Measurements from ENCODE around the gene DNAAF2. TPM values are rescaled to one million over a fixed set of nuclear protein-coding genes. Genes with fewer than 3 reads are reported as not detected.

Gene DNAAF2
- total RNA-seq, 1 experiment from 2014 or later, result 13.7 TPM

DNA sequence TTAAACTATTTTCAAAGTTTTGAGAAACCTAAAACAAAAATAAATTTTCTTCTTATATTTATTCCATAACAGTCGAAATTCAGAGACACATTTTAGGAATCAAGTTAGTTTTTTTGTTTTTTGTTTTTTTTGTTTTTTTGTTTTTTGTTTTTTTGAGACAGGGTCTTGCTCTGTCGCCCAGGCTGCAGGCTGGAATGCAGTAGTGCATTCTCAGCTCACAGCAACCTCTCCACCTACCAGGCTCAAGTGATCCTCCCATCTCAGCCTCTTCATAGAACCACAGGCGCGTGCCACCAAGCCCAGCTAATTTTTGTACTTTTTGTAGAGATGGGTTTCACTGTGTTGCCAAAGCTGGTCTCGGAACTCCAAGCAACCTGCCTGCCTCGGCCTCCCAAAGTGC, 18.5 kb upstream of the DNAAF2 start:
- BruUV-seq (replicated peaks), result no TSS peak
- TF ChIP-seq JUND (IDR thresholded peaks at IDR 0.05) (no peak), ZNF274 (IDR thresholded peaks at IDR 0.05; ENCODE audit: low read depth, low read length) (no peak), ELF1 (IDR thresholded peaks at IDR 0.05; ENCODE audit: borderline replicate concordance, low read depth) (no peak), EZH2 (IDR thresholded peaks at IDR 0.05) (no peak), ZFX (IDR thresholded peaks at IDR 0.05) (no peak), RAD21 (IDR thresholded peaks at IDR 0.05; ENCODE audit: low read depth) (no peak), SRF (IDR thresholded peaks at IDR 0.05; ENCODE audit: low read depth) (no peak)
- Histone ChIP-seq H3K9me2 (ENCODE audit: insufficient read depth) (no peaks in the 10 kb centered on the region), H3K27me3 (ENCODE audit: insufficient read depth, low read length) (no peaks in the 10 kb centered on the region), H3K9ac (ENCODE audit: low read length) (no peak overlapping the region), H4K20me1 (ENCODE audit: insufficient read depth) (no peaks in the 10 kb centered on the region), H2AFZ (ENCODE audit: low read depth, low read length, poor library complexity, severe bottlenecking) (no peak overlapping the region), H3K9me3 (ENCODE audit: control insufficient read depth in 1 of 2, insufficient read depth in 1 of 2, low read depth in 1 of 2, low read length in 2 of 2) (no peaks in the 10 kb centered on the region), H3K4me3 (replicated peaks in 1 of 2; ENCODE audit: low read depth in 1 of 2, low read length in 2 of 2) (no peak overlapping the region), H3K4me1 (ENCODE audit: control insufficient read depth in 1 of 2, insufficient read depth in 2 of 2, low read length in 2 of 2) (peaks cover 5 to 16% of the 10 kb centered on the region in 2 experiments; a peak in 3 of 4 replicates), H3K36me3 (ENCODE audit: control insufficient read depth in 1 of 2, insufficient read depth in 2 of 2, low read length in 2 of 2) (peaks cover 14 to 16% of the 10 kb centered on the region in 2 experiments; a peak in 3 of 4 replicates), H3K27ac (ENCODE audit: low read depth, low read length) (no peak overlapping the region), H3K79me2 (ENCODE audit: insufficient read depth, low read length) (peaks cover 2% of the 10 kb centered on the region; the same call in 1 of the 2 replicates), H3K4me2 (ENCODE audit: low read length) (no peak overlapping the region)
- POLR2A ChIA-PET, result no interaction called here
- ATAC-seq (no peak), DNase-seq (ENCODE audit: low read depth, low spot score) (no peak)
- intact Hi-C loops (cut with micrococcal nuclease), result no loop called here
- CTCF ChIA-PET, result no interaction called here
- RAD21 ChIA-PET (ENCODE audit: low non-redundant PET in 1 of 2, low total read pairs in 2 of 2, uncharacterized antibody in 2 of 2, unreplicated experiment in 2 of 2), result no interaction called here

DNA sequence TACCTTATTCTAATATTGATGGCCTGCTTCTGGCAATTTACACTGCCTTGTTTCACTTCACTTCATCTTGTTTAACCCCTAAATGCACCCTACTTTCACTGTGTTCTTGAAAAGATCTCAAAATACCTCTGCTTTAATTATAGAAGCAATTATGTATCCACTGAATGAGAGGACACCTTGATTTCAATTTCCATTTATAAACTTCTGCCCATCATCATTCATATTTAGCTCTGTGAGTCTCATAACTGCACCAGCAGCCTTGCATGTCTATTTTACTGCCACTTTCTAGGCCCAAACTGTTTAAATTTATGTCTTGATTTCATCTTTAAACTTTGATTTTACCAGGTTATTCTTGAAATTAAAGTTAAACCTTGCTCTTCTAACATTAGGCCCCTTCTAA, 7.1 kb upstream of the DNAAF2 start:
- no peak overlapping the region for H3K4me3 ChIP-seq (replicated peaks in 1 of 2; ENCODE audit: low read depth in 1 of 2, low read length in 2 of 2)
- ChIA-PET RAD21 (ENCODE audit: low non-redundant PET in 1 of 2, low total read pairs in 2 of 2, uncharacterized antibody in 2 of 2, unreplicated experiment in 2 of 2) (no interaction called here), POLR2A (no interaction called here), CTCF (no interaction called here)
- TF ChIP-seq JUND (IDR thresholded peaks at IDR 0.05) (no peak), POLR2A (IDR thresholded peaks at IDR 0.05; ENCODE audit: borderline replicate concordance, extremely low read depth, insufficient read depth, insufficient read length) (no peak), POLR2AphosphoS5 (IDR thresholded peaks at IDR 0.05; ENCODE audit: low read depth, low read length) (no peak)
- TF ChIP-seq, protein P1, sequence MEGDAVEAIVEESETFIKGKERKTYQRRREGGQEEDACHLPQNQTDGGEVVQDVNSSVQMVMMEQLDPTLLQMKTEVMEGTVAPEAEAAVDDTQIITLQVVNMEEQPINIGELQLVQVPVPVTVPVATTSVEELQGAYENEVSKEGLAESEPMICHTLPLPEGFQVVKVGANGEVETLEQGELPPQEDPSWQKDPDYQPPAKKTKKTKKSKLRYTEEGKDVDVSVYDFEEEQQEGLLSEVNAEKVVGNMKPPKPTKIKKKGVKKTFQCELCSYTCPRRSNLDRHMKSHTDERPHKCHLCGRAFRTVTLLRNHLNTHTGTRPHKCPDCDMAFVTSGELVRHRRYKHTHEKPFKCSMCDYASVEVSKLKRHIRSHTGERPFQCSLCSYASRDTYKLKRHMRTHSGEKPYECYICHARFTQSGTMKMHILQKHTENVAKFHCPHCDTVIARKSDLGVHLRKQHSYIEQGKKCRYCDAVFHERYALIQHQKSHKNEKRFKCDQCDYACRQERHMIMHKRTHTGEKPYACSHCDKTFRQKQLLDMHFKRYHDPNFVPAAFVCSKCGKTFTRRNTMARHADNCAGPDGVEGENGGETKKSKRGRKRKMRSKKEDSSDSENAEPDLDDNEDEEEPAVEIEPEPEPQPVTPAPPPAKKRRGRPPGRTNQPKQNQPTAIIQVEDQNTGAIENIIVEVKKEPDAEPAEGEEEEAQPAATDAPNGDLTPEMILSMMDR (IDR thresholded peaks at IDR 0.05 in 2 of 3, conservative IDR thresholded peaks at IDR 0.05 in 1 of 3; ENCODE audit: borderline replicate concordance in 1 of 3, insufficient read depth in 1 of 3, low read depth in 2 of 3, low read length in 2 of 3), result no peak
- H3K4me2 ChIP-seq (ENCODE audit: low read length), result no peak overlapping the region
- H3K9me2 ChIP-seq (ENCODE audit: insufficient read depth), result no peaks in the 10 kb centered on the region
- H3K79me2 ChIP-seq (ENCODE audit: insufficient read depth, low read length), result peaks cover 34% of the 10 kb centered on the region
- no peaks in the 10 kb centered on the region for H3K27me3 ChIP-seq (ENCODE audit: insufficient read depth, low read length)
- H4K20me1 ChIP-seq (ENCODE audit: insufficient read depth), result no peaks in the 10 kb centered on the region; the same call in 1 of the 2 replicates
- intact Hi-C loops (cut with micrococcal nuclease), result no loop called here
- H2AFZ ChIP-seq (ENCODE audit: low read depth, low read length, poor library complexity, severe bottlenecking), result no peak overlapping the region
- ATAC-seq (no peak), DNase-seq (ENCODE audit: low read depth, low spot score) (no peak)
- H3K9me3 ChIP-seq (ENCODE audit: control insufficient read depth in 1 of 2, insufficient read depth in 1 of 2, low read depth in 1 of 2, low read length in 2 of 2), result no peaks in the 10 kb centered on the region
- H3K4me1 ChIP-seq (ENCODE audit: control insufficient read depth in 1 of 2, insufficient read depth in 2 of 2, low read length in 2 of 2), result no peaks in the 10 kb centered on the region
- BruUV-seq (replicated peaks), result no TSS peak
- no peak overlapping the region for H3K9ac ChIP-seq (ENCODE audit: low read length)
- H3K27ac ChIP-seq (ENCODE audit: low read depth, low read length), result no peak overlapping the region
- peaks cover 2 to 10% of the 10 kb centered on the region in 2 experiments; a peak in 2 of 4 replicates for H3K36me3 ChIP-seq (ENCODE audit: control insufficient read depth in 1 of 2, insufficient read depth in 2 of 2, low read length in 2 of 2)
